ENCODE data around the gene JUP. TPM values are rescaled to one million over a fixed set of nuclear protein-coding genes. Genes with fewer than 3 reads are reported as not detected.

The JUP gene
- total and polyA plus RNA-seq, 2 of the 13 experiments (the other 11 are each of a cell fraction or from before 2014, with no cell fraction given): 12.1 to 20.6 TPM

DNA sequence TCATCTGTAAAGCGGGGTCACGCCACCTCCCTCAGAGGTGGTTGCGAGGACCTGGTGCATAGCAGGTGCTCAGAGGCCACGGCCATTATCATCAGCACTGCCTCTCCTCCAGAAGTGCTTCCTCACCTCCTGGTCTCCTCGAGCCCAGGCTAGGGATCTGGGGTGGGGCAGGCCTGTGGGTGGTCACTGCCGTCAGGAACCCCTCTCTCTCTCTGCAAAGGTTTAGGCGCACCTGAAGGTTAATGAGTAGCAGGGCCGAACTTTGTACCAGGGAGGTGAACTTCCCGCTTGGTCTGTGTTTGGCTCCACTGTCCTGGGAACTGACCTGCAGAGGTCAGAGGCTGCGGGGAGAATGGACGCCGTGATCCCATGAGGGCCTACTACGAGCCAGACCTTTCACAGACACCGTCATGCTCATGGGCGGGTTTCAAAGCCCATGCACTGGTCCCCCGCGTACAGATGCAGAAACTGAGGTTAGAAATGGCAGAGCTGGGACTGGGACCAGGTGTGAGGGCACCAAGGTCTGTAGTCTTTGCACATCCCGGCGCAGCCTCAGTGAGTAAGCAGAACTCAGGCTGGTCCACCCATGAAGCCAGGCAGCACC is 13.8 kb downstream of the JUP start (continued):
- peak; percentile 93; the same call in 1 of the 2 replicates for TF ChIP-seq ZBTB42 (CRISPR knock-in tag; IDR thresholded peaks at IDR 0.05)
- TF ChIP-seq IRF2 (CRISPR knock-in tag; IDR thresholded peaks at IDR 0.05): peak; percentile 72
- TF ChIP-seq, protein P1, sequence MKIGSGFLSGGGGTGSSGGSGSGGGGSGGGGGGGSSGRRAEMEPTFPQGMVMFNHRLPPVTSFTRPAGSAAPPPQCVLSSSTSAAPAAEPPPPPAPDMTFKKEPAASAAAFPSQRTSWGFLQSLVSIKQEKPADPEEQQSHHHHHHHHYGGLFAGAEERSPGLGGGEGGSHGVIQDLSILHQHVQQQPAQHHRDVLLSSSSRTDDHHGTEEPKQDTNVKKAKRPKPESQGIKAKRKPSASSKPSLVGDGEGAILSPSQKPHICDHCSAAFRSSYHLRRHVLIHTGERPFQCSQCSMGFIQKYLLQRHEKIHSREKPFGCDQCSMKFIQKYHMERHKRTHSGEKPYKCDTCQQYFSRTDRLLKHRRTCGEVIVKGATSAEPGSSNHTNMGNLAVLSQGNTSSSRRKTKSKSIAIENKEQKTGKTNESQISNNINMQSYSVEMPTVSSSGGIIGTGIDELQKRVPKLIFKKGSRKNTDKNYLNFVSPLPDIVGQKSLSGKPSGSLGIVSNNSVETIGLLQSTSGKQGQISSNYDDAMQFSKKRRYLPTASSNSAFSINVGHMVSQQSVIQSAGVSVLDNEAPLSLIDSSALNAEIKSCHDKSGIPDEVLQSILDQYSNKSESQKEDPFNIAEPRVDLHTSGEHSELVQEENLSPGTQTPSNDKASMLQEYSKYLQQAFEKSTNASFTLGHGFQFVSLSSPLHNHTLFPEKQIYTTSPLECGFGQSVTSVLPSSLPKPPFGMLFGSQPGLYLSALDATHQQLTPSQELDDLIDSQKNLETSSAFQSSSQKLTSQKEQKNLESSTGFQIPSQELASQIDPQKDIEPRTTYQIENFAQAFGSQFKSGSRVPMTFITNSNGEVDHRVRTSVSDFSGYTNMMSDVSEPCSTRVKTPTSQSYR (CRISPR knock-in tag; IDR thresholded peaks at IDR 0.05; ENCODE audit: borderline replicate concordance): no peak; the same call in 1 of the 2 replicates
- TF ChIP-seq ZNF33B (CRISPR knock-in tag; IDR thresholded peaks at IDR 0.05): no peak
- TF ChIP-seq DNMT1 (CRISPR knock-in tag; IDR thresholded peaks at IDR 0.05): no peak
- peak; percentile 40; the same call in 1 of the 2 replicates for TF ChIP-seq ZNF616 (CRISPR knock-in tag; IDR thresholded peaks at IDR 0.05; ENCODE audit: low read depth)
- 0 out of 2 replicates have a peak, but pooled peaks have one; percentile 56 for TF ChIP-seq TP53 (CRISPR knock-in tag; conservative IDR thresholded peaks at IDR 0.05)
- TF ChIP-seq, protein P2, sequence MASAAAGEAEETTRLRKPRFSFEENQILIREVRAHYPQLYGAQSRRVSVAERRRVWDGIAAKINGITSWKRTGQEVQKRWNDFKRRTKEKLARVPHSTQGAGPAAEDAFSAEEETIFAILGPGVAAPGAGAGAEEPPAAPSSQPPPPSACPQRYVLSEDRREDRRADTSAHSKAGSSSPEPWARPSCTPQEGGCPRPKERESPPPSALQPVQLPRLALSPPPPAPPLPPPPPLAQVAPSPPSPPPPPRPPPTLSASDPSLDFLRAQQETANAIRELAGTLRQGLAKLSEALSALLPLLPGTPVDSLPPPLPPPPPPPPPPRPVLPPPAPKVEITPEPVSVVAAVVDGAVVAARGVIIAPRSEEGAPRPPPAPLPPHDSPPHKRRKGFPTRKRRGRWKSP (CRISPR knock-in tag; IDR thresholded peaks at IDR 0.05): no peak
- TF ChIP-seq TBL1XR1 (IDR thresholded peaks at IDR 0.05; ENCODE audit: borderline replicate concordance, low read length, partially characterized antibody): no peak
- 0 out of 2 replicates have a peak, but pooled peaks have one; percentile 19 for TF ChIP-seq DNMT3B (CRISPR knock-in tag; conservative IDR thresholded peaks at IDR 0.05)
- TF ChIP-seq ZNF335 (CRISPR knock-in tag; IDR thresholded peaks at IDR 0.05): peak; percentile 27; the same call in 1 of the 2 replicates
- TF ChIP-seq GATAD2A (CRISPR knock-in tag; IDR thresholded peaks at IDR 0.05): peak; percentile 76
- TF ChIP-seq, protein P3, sequence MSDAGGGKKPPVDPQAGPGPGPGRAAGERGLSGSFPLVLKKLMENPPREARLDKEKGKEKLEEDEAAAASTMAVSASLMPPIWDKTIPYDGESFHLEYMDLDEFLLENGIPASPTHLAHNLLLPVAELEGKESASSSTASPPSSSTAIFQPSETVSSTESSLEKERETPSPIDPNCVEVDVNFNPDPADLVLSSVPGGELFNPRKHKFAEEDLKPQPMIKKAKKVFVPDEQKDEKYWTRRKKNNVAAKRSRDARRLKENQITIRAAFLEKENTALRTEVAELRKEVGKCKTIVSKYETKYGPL (CRISPR knock-in tag; IDR thresholded peaks at IDR 0.05): no peak
- TF ChIP-seq GRHL1 (CRISPR knock-in tag; conservative IDR thresholded peaks at IDR 0.05): no peak
- TF ChIP-seq ZNF3 (CRISPR knock-in tag; IDR thresholded peaks at IDR 0.05): no peak
- TF ChIP-seq CTCF (CRISPR knock-in tag; IDR thresholded peaks at IDR 0.05): peak; percentile 51
- TF ChIP-seq, protein P4, sequence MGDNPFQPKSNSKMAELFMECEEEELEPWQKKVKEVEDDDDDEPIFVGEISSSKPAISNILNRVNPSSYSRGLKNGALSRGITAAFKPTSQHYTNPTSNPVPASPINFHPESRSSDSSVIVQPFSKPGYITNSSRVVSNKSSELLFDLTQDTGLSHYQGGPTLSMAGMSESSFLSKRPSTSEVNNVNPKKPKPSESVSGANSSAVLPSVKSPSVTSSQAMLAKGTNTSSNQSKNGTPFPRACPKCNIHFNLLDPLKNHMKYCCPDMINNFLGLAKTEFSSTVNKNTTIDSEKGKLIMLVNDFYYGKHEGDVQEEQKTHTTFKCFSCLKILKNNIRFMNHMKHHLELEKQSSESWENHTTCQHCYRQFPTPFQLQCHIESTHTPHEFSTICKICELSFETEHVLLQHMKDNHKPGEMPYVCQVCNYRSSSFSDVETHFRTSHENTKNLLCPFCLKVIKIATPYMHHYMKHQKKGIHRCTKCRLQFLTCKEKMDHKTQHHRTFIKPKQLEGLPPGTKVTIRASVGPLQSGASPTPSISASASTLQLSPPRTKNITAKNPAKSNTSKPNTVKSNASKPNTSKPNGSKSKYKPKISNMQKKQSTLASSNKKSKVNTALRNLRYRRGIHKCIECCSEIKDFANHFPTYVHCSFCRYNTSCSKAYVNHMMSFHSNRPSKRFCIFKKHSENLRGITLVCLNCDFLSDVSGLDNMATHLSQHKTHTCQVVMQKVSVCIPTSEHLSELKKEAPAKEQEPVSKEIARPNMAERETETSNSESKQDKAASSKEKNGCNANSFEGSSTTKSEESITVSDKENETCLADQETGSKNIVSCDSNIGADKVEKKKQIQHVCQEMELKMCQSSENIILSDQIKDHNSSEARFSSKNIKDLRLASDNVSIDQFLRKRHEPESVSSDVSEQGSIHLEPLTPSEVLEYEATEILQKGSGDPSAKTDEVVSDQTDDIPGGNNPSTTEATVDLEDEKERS (CRISPR knock-in tag; IDR thresholded peaks at IDR 0.05): peak; percentile 91; the same call in 1 of the 2 replicates
